ENCODE results near the gene C10orf62. TPM values are rescaled to one million over a fixed set of nuclear protein-coding genes. Genes with fewer than 3 reads are reported as not detected.

Gene C10orf62
- total RNA-seq, 4 donors from 2014 or later, result 0.41 to 0.55 TPM; not detected in 2

- peaks cover 59 to 81% of the 10 kb centered on the region in 2 donors for H3K4me1 ChIP-seq
- TF ChIP-seq CTCF (IDR thresholded peaks at IDR 0.05 in 4 of 5, conservative IDR thresholded peaks at IDR 0.05 in 1 of 5) (no peak), POLR2A (IDR thresholded peaks at IDR 0.05) (no peak)
- ATAC-seq (no peak), DNase-seq (no peak)
- intact Hi-C loops (cut with DNase I; ENCODE audit: low total_unique reads) (no loop called here), in situ Hi-C loops (cut with MboI; ENCODE audit: low sequenced_read_pairs in 4 of 4) (no loop called here)
- no peaks in the 10 kb centered on the region for H3K9me3 ChIP-seq
- no peaks in the 10 kb centered on the region for H3K27me3 ChIP-seq
- H3K36me3 ChIP-seq, result no peaks in the 10 kb centered on the region
- no peak overlapping the region for H3K4me3 ChIP-seq
- peak overlapping the region; percentile 88 to 94 (median 92) for H3K27ac ChIP-seq
Measured at GRCh38 chr10:97597778-97598177, 8.3 kb downstream of the C10orf62 start.

- Histone ChIP-seq H3K36me3 (no peaks in the 10 kb centered on the region), H3K9me3 (no peaks in the 10 kb centered on the region), H3K27ac (peak overlapping the region; percentile 88 to 94 (median 92)), H3K4me1 (peaks cover 60 to 77% of the 10 kb centered on the region in 2 donors), H3K27me3 (no peaks in the 10 kb centered on the region), H3K4me3 (no peak overlapping the region)
- in situ Hi-C loops (cut with MboI; ENCODE audit: low sequenced_read_pairs in 4 of 4), result no loop called here
- no peak for DNase-seq
- TF ChIP-seq CTCF (IDR thresholded peaks at IDR 0.05 in 4 of 5, conservative IDR thresholded peaks at IDR 0.05 in 1 of 5) (no peak), POLR2A (IDR thresholded peaks at IDR 0.05) (no peak)
- ATAC-seq, result no peak
- intact Hi-C loops (cut with DNase I; ENCODE audit: low total_unique reads), result no loop called here
Measured at GRCh38 chr10:97598407-97599271, 9.1 kb downstream of the C10orf62 start.

GRCh38 chr10:97599272-97599619, 9.7 kb downstream of the C10orf62 start:
- peaks cover 60 to 77% of the 10 kb centered on the region in 2 donors for H3K4me1 ChIP-seq

GRCh38 chr10:97600616-97601015, 11.1 kb downstream of the C10orf62 start:
- intact Hi-C loops (cut with DNase I; ENCODE audit: low total_unique reads), result no loop called here

More at GRCh38 chr10:97599272-97599619, 9.7 kb downstream of the C10orf62 start:
- TF ChIP-seq CTCF (IDR thresholded peaks at IDR 0.05 in 4 of 5, conservative IDR thresholded peaks at IDR 0.05 in 1 of 5), result no peak
- no peak for TF ChIP-seq POLR2A (IDR thresholded peaks at IDR 0.05)
- Histone ChIP-seq H3K4me3 (no peak overlapping the region), H3K9me3 (no peaks in the 10 kb centered on the region), H3K36me3 (no peaks in the 10 kb centered on the region), H3K27me3 (no peaks in the 10 kb centered on the region), H3K27ac (peak overlapping the region; percentile 88 to 94 (median 92))
- in situ Hi-C loops (cut with MboI; ENCODE audit: low sequenced_read_pairs in 4 of 4) (no loop called here), intact Hi-C loops (cut with DNase I; ENCODE audit: low total_unique reads) (no loop called here)
- DNase-seq, result no peak
- ATAC-seq, result no peak

More at GRCh38 chr10:97600616-97601015, 11.1 kb downstream of the C10orf62 start:
- TF ChIP-seq CTCF (IDR thresholded peaks at IDR 0.05 in 4 of 5, conservative IDR thresholded peaks at IDR 0.05 in 1 of 5), result no peak
- no peak for TF ChIP-seq POLR2A (IDR thresholded peaks at IDR 0.05)
- Histone ChIP-seq H3K27me3 (no peaks in the 10 kb centered on the region), H3K36me3 (no peaks in the 10 kb centered on the region), H3K27ac (peak overlapping the region; percentile 88 to 94 (median 92)), H3K4me3 (peak overlapping the region in 1 of 4 donors; percentile 41), H3K4me1 (peaks cover 56 to 70% of the 10 kb centered on the region in 2 donors), H3K9me3 (no peaks in the 10 kb centered on the region)
- DNase-seq (no peak), ATAC-seq (no peak)
- in situ Hi-C loops (cut with MboI; ENCODE audit: low sequenced_read_pairs in 4 of 4), result no loop called here
